ENCODE data around the gene COMMD7. TPM values are rescaled to one million over a fixed set of nuclear protein-coding genes. Genes with fewer than 3 reads are reported as not detected.
A peak's percentile ranks its signal among the peaks of the same experiment; 100 is the strongest.
"Not testable (repeated sequence)": the region's sequence is repeated elsewhere in the genome, so short reads cannot be mapped to it uniquely, and the experiment has no call there.

The COMMD7 gene
- total RNA-seq, 2 experiments from 2014 or later = 33.8 to 36.6 TPM

- H3K4me3 Mint-ChIP-seq = no peak overlapping the region
- DNase-seq = no peak
- H3K27ac Mint-ChIP-seq = no peak overlapping the region
- intact Hi-C loops (cut with micrococcal nuclease) = no loop called here
- no peaks in the 10 kb centered on the region for H3K9me3 Mint-ChIP-seq
- CTCF ChIA-PET = interaction anchor here (0.6 to 9.1 kb wide), 3 partner anchors 88 to 318 kb away, joined by 3 to 352 read pairs (median 5); partner anchors contain the start of gene C20orf203
- H3K27me3 Mint-ChIP-seq (ENCODE audit: low read depth) = no peaks in the 10 kb centered on the region
- H3K4me1 Mint-ChIP-seq (ENCODE audit: low read depth) = peaks cover 21% of the 10 kb centered on the region
- H3K36me3 Mint-ChIP-seq (ENCODE audit: low read depth) = no peaks in the 10 kb centered on the region
Observed at GRCh38 chr20:32780278-32780677, 37.0 kb upstream of the COMMD7 start.

- CTCF ChIA-PET = interaction anchor here (0.6 to 9.1 kb wide), 16 partner anchors 9 to 311 kb away, joined by 3 to 352 read pairs (median 10); partner anchors contain the start of genes C20orf203 and DNMT3B
Observed at GRCh38 chr20:32779500-32780211, 36.4 kb upstream of the COMMD7 start.

GRCh38 chr20:32777177-32777956 is 34.1 kb upstream of the COMMD7 start:
- H3K4me3 Mint-ChIP-seq = no peak overlapping the region
- H3K27me3 Mint-ChIP-seq (ENCODE audit: low read depth) = no peaks in the 10 kb centered on the region
- no peak for DNase-seq
- no peaks in the 10 kb centered on the region for H3K9me3 Mint-ChIP-seq
- intact Hi-C loops (cut with micrococcal nuclease) = loop anchor here (5.0 kb wide), 1 partner anchor 255 kb away; no protein-coding TSS in a partner anchor
- H3K4me1 Mint-ChIP-seq (ENCODE audit: low read depth) = peaks cover 29% of the 10 kb centered on the region
- no peaks in the 10 kb centered on the region for H3K36me3 Mint-ChIP-seq (ENCODE audit: low read depth)
- CTCF ChIA-PET = interaction anchor here (0.6 to 9.1 kb wide), 39 partner anchors 8 to 468 kb away, joined by 3 to 352 read pairs (median 6); partner anchors contain the start of genes C20orf203, COMMD7 and DNMT3B
- no peak overlapping the region for H3K27ac Mint-ChIP-seq

More at GRCh38 chr20:32779500-32780211, 36.4 kb upstream of the COMMD7 start:
- DNase-seq = no peak
- peaks cover 24% of the 10 kb centered on the region for H3K4me1 Mint-ChIP-seq (ENCODE audit: low read depth)
- no peak overlapping the region for H3K4me3 Mint-ChIP-seq
- no peaks in the 10 kb centered on the region for H3K36me3 Mint-ChIP-seq (ENCODE audit: low read depth)
- H3K9me3 Mint-ChIP-seq = no peaks in the 10 kb centered on the region
- intact Hi-C loops (cut with micrococcal nuclease) = loop anchor here (2.0 to 5.0 kb wide), 2 partner anchors 37 to 257 kb away; partner anchors contain the start of gene COMMD7
- no peak overlapping the region for H3K27ac Mint-ChIP-seq
- no peaks in the 10 kb centered on the region for H3K27me3 Mint-ChIP-seq (ENCODE audit: low read depth)

GRCh38 chr20:32775336-32775991 is 32.2 kb upstream of the COMMD7 start:
- H3K27ac Mint-ChIP-seq = peak overlapping the region; percentile 46

GRCh38 chr20:32773855-32774254 is 30.6 kb upstream of the COMMD7 start:
- H3K4me1 Mint-ChIP-seq (ENCODE audit: low read depth) = peaks cover 45% of the 10 kb centered on the region
- intact Hi-C loops (cut with micrococcal nuclease) = no loop called here
- CTCF ChIA-PET = interaction anchor here (0.6 to 9.1 kb wide), 4 partner anchors 11 to 97 kb away, joined by 3 to 352 read pairs (median 4); partner anchors contain the start of gene C20orf203
- DNase-seq = no peak
- no peak overlapping the region for H3K27ac Mint-ChIP-seq
- no peaks in the 10 kb centered on the region for H3K9me3 Mint-ChIP-seq
- H3K36me3 Mint-ChIP-seq (ENCODE audit: low read depth) = no peaks in the 10 kb centered on the region
- no peaks in the 10 kb centered on the region for H3K27me3 Mint-ChIP-seq (ENCODE audit: low read depth)
- H3K4me3 Mint-ChIP-seq = no peak overlapping the region

More at GRCh38 chr20:32775336-32775991, 32.2 kb upstream of the COMMD7 start:
- H3K4me1 Mint-ChIP-seq (ENCODE audit: low read depth) = peaks cover 45% of the 10 kb centered on the region
- peak; percentile 55 for DNase-seq
- H3K9me3 Mint-ChIP-seq = no peaks in the 10 kb centered on the region
- no peaks in the 10 kb centered on the region for H3K36me3 Mint-ChIP-seq (ENCODE audit: low read depth)
- no peaks in the 10 kb centered on the region for H3K27me3 Mint-ChIP-seq (ENCODE audit: low read depth)
- intact Hi-C loops (cut with micrococcal nuclease) = loop anchor here (5.0 kb wide), 1 partner anchor 253 kb away; no protein-coding TSS in a partner anchor
- H3K4me3 Mint-ChIP-seq = no peak overlapping the region
- CTCF ChIA-PET = interaction anchor here (0.7 to 9.1 kb wide), 2 partner anchors 38 to 99 kb away, joined by 3 to 352 read pairs; partner anchors contain the start of gene C20orf203

- intact Hi-C loops (cut with micrococcal nuclease) = no loop called here
- no peak for DNase-seq
- CTCF ChIA-PET = interaction anchor here (0.6 to 9.1 kb wide), 3 partner anchors 10 to 96 kb away, joined by 3 to 352 read pairs (median 3); partner anchors contain the start of gene C20orf203
- Mint-ChIP-seq H3K27me3 (ENCODE audit: low read depth) (no peaks in the 10 kb centered on the region), H3K4me3 (no peak overlapping the region), H3K4me1 (ENCODE audit: low read depth) (peaks cover 40% of the 10 kb centered on the region), H3K27ac (no peak overlapping the region), H3K9me3 (no peaks in the 10 kb centered on the region), H3K36me3 (ENCODE audit: low read depth) (no peaks in the 10 kb centered on the region)
Observed at GRCh38 chr20:32773223-32773622, 30.0 kb upstream of the COMMD7 start.

GRCh38 chr20:32772046-32772445 is 28.8 kb upstream of the COMMD7 start:
- Mint-ChIP-seq H3K4me1 (ENCODE audit: low read depth) (peaks cover 35% of the 10 kb centered on the region), H3K36me3 (ENCODE audit: low read depth) (no peaks in the 10 kb centered on the region), H3K4me3 (no peak overlapping the region), H3K27ac (no peak overlapping the region), H3K9me3 (no peaks in the 10 kb centered on the region), H3K27me3 (ENCODE audit: low read depth) (no peaks in the 10 kb centered on the region)
- intact Hi-C loops (cut with micrococcal nuclease) = no loop called here
- CTCF ChIA-PET = no interaction called here
- peak; percentile 37 for DNase-seq

- H3K27me3 Mint-ChIP-seq (ENCODE audit: low read depth) = no peaks in the 10 kb centered on the region
- intact Hi-C loops (cut with micrococcal nuclease) = no loop called here
- CTCF ChIA-PET = interaction anchor here (1.0 to 2.3 kb wide), 3 partner anchors 11 to 94 kb away, joined by 4 to 12 read pairs (median 4); partner anchors contain the start of gene C20orf203
Observed at GRCh38 chr20:32767418-32768198, 24.3 kb upstream of the COMMD7 start.

GRCh38 chr20:32765230-32765875 is 22.1 kb upstream of the COMMD7 start:
- H3K36me3 Mint-ChIP-seq (ENCODE audit: low read depth); DNase-seq; H3K27ac Mint-ChIP-seq; H3K4me3 Mint-ChIP-seq; H3K9me3 Mint-ChIP-seq; H3K27me3 Mint-ChIP-seq (ENCODE audit: low read depth); intact Hi-C loops (cut with micrococcal nuclease): not testable (repeated sequence)
- H3K4me1 Mint-ChIP-seq (ENCODE audit: low read depth) = peaks cover 12% of the 10 kb centered on the region
- CTCF ChIA-PET = interaction anchor here (2.3 to 3.6 kb wide), 2 partner anchors 13 kb away, joined by 12 to 28 read pairs; no protein-coding TSS in a partner anchor

More at GRCh38 chr20:32767418-32768198, 24.3 kb upstream of the COMMD7 start:
- Mint-ChIP-seq H3K4me1 (ENCODE audit: low read depth) (peaks cover 25% of the 10 kb centered on the region), H3K4me3 (no peak overlapping the region), H3K36me3 (ENCODE audit: low read depth) (no peaks in the 10 kb centered on the region), H3K9me3 (no peaks in the 10 kb centered on the region), H3K27ac (no peak overlapping the region)
- no peak for DNase-seq

GRCh38 chr20:32764005-32764960 is 21.0 kb upstream of the COMMD7 start:
- H3K27ac Mint-ChIP-seq = no peak overlapping the region
- intact Hi-C loops (cut with micrococcal nuclease) = loop anchor here (5.0 kb wide), 2 partner anchors 92 to 252 kb away; partner anchors contain the start of gene C20orf203
- peak overlapping the region; percentile 79 for H3K4me3 Mint-ChIP-seq
- DNase-seq = no peak
- H3K27me3 Mint-ChIP-seq (ENCODE audit: low read depth) = no peaks in the 10 kb centered on the region
- H3K4me1 Mint-ChIP-seq (ENCODE audit: low read depth) = peaks cover 12% of the 10 kb centered on the region
- CTCF ChIA-PET = interaction anchor here (0.6 to 3.6 kb wide), 9 partner anchors 11 to 91 kb away, joined by 3 to 28 read pairs (median 4); partner anchors contain the start of genes C20orf203 and COMMD7
- H3K9me3 Mint-ChIP-seq = no peaks in the 10 kb centered on the region
- no peaks in the 10 kb centered on the region for H3K36me3 Mint-ChIP-seq (ENCODE audit: low read depth)

Measured in activated naive CD4-positive, alpha-beta T cell treated with anti-CD3 and anti-CD28 coated beads for 36 hours (primary cell).